Kidney (tissue), 14 donors: ENCODE measurements around the gene ORC2. TPM values are rescaled to one million over a fixed set of nuclear protein-coding genes. Genes with fewer than 3 reads are reported as not detected.

Source experiments
- DNase-seq, 5 donors: peaks; one replicate each; pipeline ENCODE4 v3.0.0-alpha.2; 2013 to 2020
- FAIRE-seq: peaks from 2 replicates; lab custom pipeline; 2012; peaks lifted over from hg19 to GRCh38; lab: Jason Lieb, UNC
- H3K27ac ChIP-seq, 2 donors: one replicate each; pipeline ENCODE4 v1.7.0; 2013; ENCODE audit warnings: low read depth in 2 of 2, low read length in 2 of 2, inconsistent platforms in 1 of 2
- H3K27me3 ChIP-seq: one replicate; pipeline ENCODE4 v1.7.1; 2013; ENCODE audit warnings: low read length, inconsistent platforms; ENCODE audit not compliant: control insufficient read depth, insufficient read depth
- H3K36me3 ChIP-seq, 3 donors: one replicate each; pipeline versions ENCODE4 v1.7.0 to v1.7.1; 2013; ENCODE audit warnings: low read length in 3 of 3, control low read depth in 1 of 3, inconsistent platforms in 1 of 3; ENCODE audit not compliant: insufficient read depth in 3 of 3, control insufficient read depth in 2 of 3
- H3K4me1 ChIP-seq, 3 donors: one replicate each; pipeline versions ENCODE4 v1.7.0 to v1.7.1; 2013; ENCODE audit warnings: low read length in 3 of 3, inconsistent platforms in 1 of 3, low read depth in 1 of 3; ENCODE audit not compliant: control insufficient read depth in 2 of 3, insufficient read depth in 2 of 3
- H3K4me3 ChIP-seq, 3 donors: one replicate each; pipeline versions ENCODE4 v1.7.0 to v1.8.1; 2013; ENCODE audit warnings: low read length in 3 of 3, control low read depth in 1 of 3, inconsistent platforms in 1 of 3
- H3K9ac ChIP-seq, 3 donors: one replicate each; pipeline versions ENCODE4 v1.7.0 to v1.7.1; 2013; ENCODE audit warnings: low read length in 3 of 3, control low read depth in 1 of 3, inconsistent platforms in 1 of 3
- H3K9me3 ChIP-seq, 3 donors: one replicate each; pipeline versions ENCODE4 v1.7.0 to v1.7.1; 2013; ENCODE audit warnings: low read length in 3 of 3, control low read depth in 1 of 3, inconsistent platforms in 1 of 3; ENCODE audit not compliant: control insufficient read depth in 2 of 3, insufficient read depth in 1 of 3
- CTCF ChIP-seq: IDR thresholded peaks from 3 replicates; pipeline ENCODE4 v1.5.1; 2012; ENCODE audit warnings: mild to moderate bottlenecking, moderate library complexity, borderline replicate concordance; ENCODE audit not compliant: insufficient read depth; ENCODE audit errors: extremely low read depth
- intact Hi-C: fragments of 100-400 bp; cut with DNase I; formaldehyde crosslinking; loops from one replicate; pipeline ENCODE4 v1.11.1; 2022
- polyA plus RNA-seq: library from polyadenylated mRNA; stranded (reverse); fragments of 350-450 nt; fragmentation: Illumina TruSeq; extraction: RNeasy Lipid Tissue Mini Kit (QIAGEN cat#74804); gene quantifications from one replicate; pipeline ENCODE4 v1.2.3, GENCODE V29; 2014; ENCODE audit warnings: low read depth, low replicate concordance; ENCODE audit not compliant: insufficient read depth
- total RNA-seq: library from RNA; stranded (reverse); fragmentation: NEBNext Ultra II Directional; extraction: Animal tissue kit (Norgen Biotek cat#: 25700); gene quantifications from one replicate; pipeline ENCODE4 v1.2.1, GENCODE V29; 2021
- donor health status: control.
- donor health status: control.
- donor health status: control.
- donor health status: control.
- donor health status: control.
- donor health status: DM: yes; HTN: yes; CAD: no.
- donor health status: Normal renal cell carcinoma (clear cell type).

ORC2 gene
- total and polyA plus RNA-seq, 2 donors from 2014 or later: 7.4 to 26.0 TPM

- TF ChIP-seq CTCF: no peak
- H3K4me1 ChIP-seq: no peaks in the 10 kb centered on the region
- H3K27ac ChIP-seq: no peak overlapping the region
- H3K27me3 ChIP-seq: no peaks in the 10 kb centered on the region
- H3K9me3 ChIP-seq: no peaks in the 10 kb centered on the region
- FAIRE-seq (no peak), DNase-seq (no peak)
- H3K36me3 ChIP-seq: peaks cover 5 to 34% (median 10%) of the 10 kb centered on the region in 3 donors
- H3K4me3 ChIP-seq: no peak overlapping the region
- no peak overlapping the region for H3K9ac ChIP-seq
- intact Hi-C loops: no loop called here
Measured at GRCh38 chr2:200943527-200944105, 19.8 kb downstream of the ORC2 start.

GRCh38 chr2:200939832-200940231, 23.6 kb downstream of the ORC2 start:
- FAIRE-seq (no peak), DNase-seq (no peak)
- TF ChIP-seq CTCF: no peak
- no peak overlapping the region for H3K9ac ChIP-seq
- H3K36me3 ChIP-seq: peaks cover 11 to 45% (median 15%) of the 10 kb centered on the region in 3 donors
- no peaks in the 10 kb centered on the region for H3K27me3 ChIP-seq
- H3K4me1 ChIP-seq: no peaks in the 10 kb centered on the region
- H3K27ac ChIP-seq: no peak overlapping the region
- H3K4me3 ChIP-seq: no peak overlapping the region
- H3K9me3 ChIP-seq: no peaks in the 10 kb centered on the region
- intact Hi-C loops: no loop called here

GRCh38 chr2:200930947-200931626, 32.4 kb downstream of the ORC2 start:
- Histone ChIP-seq H3K36me3 (peaks cover 11 to 34% (median 18%) of the 10 kb centered on the region in 3 donors), H3K4me3 (no peak overlapping the region), H3K27me3 (no peaks in the 10 kb centered on the region), H3K27ac (no peak overlapping the region), H3K4me1 (no peaks in the 10 kb centered on the region), H3K9me3 (no peaks in the 10 kb centered on the region), H3K9ac (no peak overlapping the region)
- FAIRE-seq (no peak), DNase-seq (no peak)
- intact Hi-C loops: no loop called here
- no peak for TF ChIP-seq CTCF
